B cell (primary cell): ENCODE measurements around the gene CALML4. TPM values are rescaled to one million over a fixed set of nuclear protein-coding genes. Genes with fewer than 3 reads are reported as not detected.

Experiments used
- ATAC-seq: fragments of 200-7000 bp; cut with Tn5 transposase; one replicate; pipeline ENCODE4 v1.10.0; 2021; ENCODE audit warnings: low read depth, mild to moderate bottlenecking, moderate number of reproducible peaks, moderate library complexity
- CTCF ChIA-PET: fragments of 350-600 bp; sonication (Branson Sonifier 250); formaldehyde crosslinking; loops from one replicate; lab custom pipeline; 2021; ENCODE audit warnings: antibody characterized with exemption, inconsistent platforms; lab: Charles Lee
- POLR2A ChIA-PET: fragments of 350-600 bp; sonication (Branson Sonifier 250); formaldehyde crosslinking; loops from one replicate; lab custom pipeline; 2021; ENCODE audit warnings: antibody characterized with exemption; lab: Charles Lee
- DNase-seq: peaks from one replicate; pipeline ENCODE4 v3.0.0; 2013
- H2AFZ ChIP-seq: 2 replicates; pipeline ENCODE4 v1.6.1; 2012; ENCODE audit warnings: mild to moderate bottlenecking, low read depth, low read length; ENCODE audit not compliant: insufficient read depth, poor library complexity, severe bottlenecking
- H3K27ac ChIP-seq, 2 donors: 1 replicate in 1 of 2; 2 replicates in 1 of 2; pipeline ENCODE4 v1.5.1; 2012 to 2013; ENCODE audit warnings: low read length in 2 of 2, mild to moderate bottlenecking in 2 of 2, moderate library complexity in 1 of 2
- H3K27me3 ChIP-seq, 4 experiments: fragments of 200-600 bp in 1 of 4; sonication (generic) in 1 of 4; replicated peaks in 1 of 4; 1 replicate in 2 of 4; 2 replicates in 2 of 4; pipeline versions ENCODE4 v1.6.1 to v1.7.0; 2013 to 2016; ENCODE audit warnings: low read length in 3 of 4, mild to moderate bottlenecking in 2 of 4, mixed read lengths in 1 of 4, moderate library complexity in 1 of 4; ENCODE audit not compliant: insufficient read depth in 4 of 4, control insufficient read depth in 3 of 4; ENCODE audit errors: control extremely low read depth in 1 of 4
- H3K36me3 ChIP-seq, 2 experiments: replicated peaks in 1 of 2; 1 replicate in 1 of 2; 2 replicates in 1 of 2; pipeline versions ENCODE4 v1.6.1 to v1.7.1; 2013; ENCODE audit warnings: low read length in 1 of 2; ENCODE audit not compliant: insufficient read depth in 2 of 2, control insufficient read depth in 1 of 2; ENCODE audit errors: control extremely low read depth in 1 of 2, extremely low read depth in 1 of 2
- H3K4me1 ChIP-seq, 2 donors: fragments of 200-600 bp in 1 of 2; sonication (generic) in 1 of 2; 1 replicate in 1 of 2; 2 replicates in 1 of 2; pipeline versions ENCODE4 v1.5.1 to v1.6.1; 2013 to 2017; ENCODE audit warnings: low read length in 2 of 2; ENCODE audit not compliant: control insufficient read depth in 2 of 2, insufficient read depth in 2 of 2
- H3K4me2 ChIP-seq: replicated peaks from 2 replicates; pipeline ENCODE3; 2012; ENCODE audit warnings: mild to moderate bottlenecking, low read depth, low read length; ENCODE audit not compliant: poor library complexity, severe bottlenecking
- H3K4me3 ChIP-seq, 5 experiments: fragments of 200-600 bp in 1 of 5; sonication (generic) in 1 of 5; 1 replicate in 3 of 5; 2 replicates in 2 of 5; pipeline versions ENCODE4 v1.5.1 to v1.7.0; 2011 to 2016; ENCODE audit warnings: low read length in 4 of 5, mild to moderate bottlenecking in 4 of 5, low read depth in 2 of 5, control low read depth in 1 of 5, moderate library complexity in 1 of 5; ENCODE audit not compliant: insufficient read depth in 1 of 5; ENCODE audit errors: control extremely low read depth in 1 of 5, extremely low read depth in 1 of 5
- H3K79me2 ChIP-seq: fragments of 200-600 bp; sonication (generic); one replicate; pipeline ENCODE4 v1.6.0; 2016; ENCODE audit warnings: low read length; ENCODE audit not compliant: control insufficient read depth, insufficient read depth
- H3K9ac ChIP-seq: fragments of 200-600 bp; sonication (generic); 2 replicates; pipeline ENCODE4 v1.6.1; 2017; ENCODE audit warnings: mild to moderate bottlenecking, low read length, moderate library complexity
- H3K9me3 ChIP-seq, 3 donors: one replicate each; pipeline versions ENCODE4 v1.6.1 to v1.7.1; 2013; ENCODE audit warnings: low read length in 2 of 3; ENCODE audit not compliant: control insufficient read depth in 2 of 3, insufficient read depth in 1 of 3; ENCODE audit errors: control extremely low read depth in 1 of 3
- H4K20me1 ChIP-seq: 2 replicates; pipeline ENCODE4 v1.6.0; 2012; ENCODE audit warnings: mild to moderate bottlenecking, low read length; ENCODE audit not compliant: insufficient read depth, control insufficient read depth, poor library complexity, severe bottlenecking
- H3K27ac Mint-ChIP-seq: one replicate; pipeline ENCODE4 v1.8.0; 2021; ENCODE audit warnings: mixed read lengths
- H3K27me3 Mint-ChIP-seq: one replicate; pipeline ENCODE4 v1.8.0; 2021; ENCODE audit warnings: mixed read lengths
- H3K4me1 Mint-ChIP-seq: one replicate; pipeline ENCODE4 v1.8.0; 2021; ENCODE audit warnings: mixed read lengths
- H3K4me3 Mint-ChIP-seq: one replicate; pipeline ENCODE4 v1.8.0; 2021; ENCODE audit warnings: mixed read lengths
- H3K9me3 Mint-ChIP-seq: one replicate; pipeline ENCODE4 v1.8.0; 2022; ENCODE audit warnings: mixed read lengths; ENCODE audit not compliant: insufficient read depth
- CTCF ChIP-seq: fragments of 200-600 bp; IDR thresholded peaks from one replicate; pipeline ENCODE4 v1.8.0; 2022; ENCODE audit warnings: antibody characterized with exemption, mild to moderate bottlenecking
- EZH2 ChIP-seq: IDR thresholded peaks from 2 replicates; pipeline ENCODE4 v1.6.1; 2012; ENCODE audit warnings: borderline replicate concordance, low read depth, mild to moderate bottlenecking, moderate library complexity, low read length; ENCODE audit not compliant: insufficient read depth, poor library complexity, severe bottlenecking
- WGBS: methylation state at CpG from one replicate; pipeline ENCODE4 v1.1.5; 2013; ENCODE audit warnings: missing lambda C conversion rate; ENCODE audit not compliant: insufficient coverage; 5-methylcytosine and 5-hydroxymethylcytosine counted together
- intact Hi-C: fragments of 100-400 bp; cut with micrococcal nuclease; formaldehyde crosslinking; loops from one replicate; pipeline ENCODE4 v1.10.0; 2022
- polyA plus RNA-seq: library from polyadenylated mRNA; depleted of rRNA; stranded (reverse); fragments of >200 nt; gene quantifications from 2 replicates; pipeline ENCODE4 v1.2.3, GENCODE V29; 2012
- total RNA-seq, 2 donors: library from RNA; stranded (reverse); fragments of 120-200 nt in 1 of 2; gene quantifications; 1 replicate in 1 of 2; 2 replicates in 1 of 2; pipeline versions ENCODE4 v1.2.3 to v1.2.4, GENCODE V29; 2013 to 2022

CALML4 gene
- total and polyA plus RNA-seq, 2 donors (not counting 1 experiment from before 2014, with no cell fraction given) = 2.4 to 4.2 TPM

- ATAC-seq = no peak
- no peaks in the 10 kb centered on the region for H4K20me1 ChIP-seq
- H3K9ac ChIP-seq = no peak overlapping the region
- DNase-seq = no peak
- H3K27me3 ChIP-seq = no peaks in the 10 kb centered on the region
- intact Hi-C loops = no loop called here
- no peak overlapping the region for H3K4me2 ChIP-seq
- Mint-ChIP-seq H3K4me1 (no peaks in the 10 kb centered on the region), H3K27me3 (no peaks in the 10 kb centered on the region), H3K27ac (no peak overlapping the region), H3K9me3 (no peaks in the 10 kb centered on the region), H3K4me3 (no peak overlapping the region)
- no peak overlapping the region for H2AFZ ChIP-seq
- peaks cover 4% of the 10 kb centered on the region for H3K79me2 ChIP-seq
- H3K36me3 ChIP-seq = peaks cover 4 to 27% of the 10 kb centered on the region in 2 experiments
- H3K4me1 ChIP-seq = no peaks in the 10 kb centered on the region
- no peaks in the 10 kb centered on the region for H3K9me3 ChIP-seq
- TF ChIP-seq CTCF = no peak
- TF ChIP-seq EZH2 = no peak
- ChIA-PET POLR2A (no interaction called here), CTCF (no interaction called here)
- H3K27ac ChIP-seq = no peak overlapping the region
- WGBS = 94% methylated on average over 2 of the region's 4 CpGs
- no peak overlapping the region for H3K4me3 ChIP-seq
These were observed 38.3 kb downstream of the CALML4 start for GRCh38 chr15:68166847-68167246.

- H3K4me3 Mint-ChIP-seq = no peak overlapping the region
- H3K9ac ChIP-seq = no peak overlapping the region
- no peaks in the 10 kb centered on the region for H3K9me3 Mint-ChIP-seq
- H3K27ac Mint-ChIP-seq = no peak overlapping the region
- CTCF ChIA-PET = interaction anchor here (1.5 kb wide), 1 partner anchor 9 kb away, joined by 7 read pairs; no protein-coding TSS in a partner anchor
- no peaks in the 10 kb centered on the region for H3K9me3 ChIP-seq
- H3K79me2 ChIP-seq = no peaks in the 10 kb centered on the region
- intact Hi-C loops = no loop called here
- no peaks in the 10 kb centered on the region for H3K4me1 ChIP-seq
- ATAC-seq = no peak
- peaks cover 1 to 49% of the 10 kb centered on the region in 2 experiments for H3K36me3 ChIP-seq
- no peaks in the 10 kb centered on the region for H3K4me1 Mint-ChIP-seq
- TF ChIP-seq CTCF (no peak), EZH2 (no peak)
- H3K4me3 ChIP-seq = no peak overlapping the region
- H3K27ac ChIP-seq = no peak overlapping the region
- H4K20me1 ChIP-seq = no peaks in the 10 kb centered on the region
- H3K4me2 ChIP-seq = no peak overlapping the region
- DNase-seq = no peak
- no peaks in the 10 kb centered on the region for H3K27me3 ChIP-seq
- no peak overlapping the region for H2AFZ ChIP-seq
- POLR2A ChIA-PET = no interaction called here
- H3K27me3 Mint-ChIP-seq = no peaks in the 10 kb centered on the region
These were observed 41.9 kb downstream of the CALML4 start for GRCh38 chr15:68163191-68163590.
